Fibroblast of the aortic adventitia (primary cell): ENCODE data around the gene PPT2. TPM values are rescaled to one million over a fixed set of nuclear protein-coding genes. Genes with fewer than 3 reads are reported as not detected.

Source experiments
- small RNA-seq: library from RNA; depleted of rRNA; stranded (forward); fragments of <200 nt; gene quantifications from one replicate; pipeline ENCODE3, GENCODE V24; 2012
- total RNA-seq: library from RNA; depleted of rRNA; stranded (reverse); fragments of >200 nt; gene quantifications from 2 replicates; pipeline ENCODE4 v1.2.3, GENCODE V29; 2012; ENCODE audit warnings: low replicate concordance

The PPT2 gene
- total RNA-seq, 1 donor, result 30.2 TPM

Small RNAs within 50 kb of the gene (small RNA-seq; reads per million reads assigned to genes)
- gene AL662884.1 (not detected), gene MIR6833 (not detected)

Other genes with a start within 250 kb of the PPT2 start
- gene C2, start 226.4 kb upstream of the PPT2 start, total RNA-seq, result 4.4 and 48.2 TPM in 2 replicates
- gene CFB, start 208.0 kb upstream of the PPT2 start, total RNA-seq, result 32.9 and 39.1 TPM in 2 replicates
- 36.6 and 109 TPM in 2 replicates for gene NELFE, start 195.2 kb upstream of the PPT2 start, total RNA-seq
- 30.7 and 42.8 TPM in 2 replicates for gene SKIC2, start 195.0 kb upstream of the PPT2 start, total RNA-seq
- 15.9 and 28.8 TPM in 2 replicates for gene DXO, start 182.0 kb upstream of the PPT2 start, total RNA-seq
- 5.2 and 33.5 TPM in 2 replicates for gene C4A, start 172.1 kb upstream of the PPT2 start, total RNA-seq
- 4.1 and 19.4 TPM in 2 replicates for gene C4B, start 139.3 kb upstream of the PPT2 start, total RNA-seq
- 0.09 and 1.3 TPM in 2 replicates for gene CYP21A2, start 115.7 kb upstream of the PPT2 start, total RNA-seq
- 54.0 and 315 TPM in 2 replicates for gene TNXB, start 44.8 kb upstream of the PPT2 start, total RNA-seq
- 23.8 and 40.6 TPM in 2 replicates for gene ATF6B, start 25.9 kb upstream of the PPT2 start, total RNA-seq
- 5.6 and 7.9 TPM in 2 replicates for gene FKBPL, start 23.9 kb upstream of the PPT2 start, total RNA-seq
- 0.41 and 0.54 TPM in 2 replicates for gene PRRT1, start 2.2 kb upstream of the PPT2 start, total RNA-seq
- gene EGFL8, start 10.5 kb downstream of the PPT2 start, total RNA-seq, result 0.16 and 0.72 TPM in 2 replicates
- 19.1 and 41.1 TPM in 2 replicates for gene AGPAT1, start 21.9 kb downstream of the PPT2 start, total RNA-seq
- gene RNF5, start 24.3 kb downstream of the PPT2 start, total RNA-seq, result 13.2 and 43.5 TPM in 2 replicates
- 0.16 and 0.18 TPM in 2 replicates for gene AGER, start 30.1 kb downstream of the PPT2 start, total RNA-seq
- gene PBX2, start 36.1 kb downstream of the PPT2 start, total RNA-seq, result 6.5 and 19.6 TPM in 2 replicates
- gene GPSM3, start 38.5 kb downstream of the PPT2 start, total RNA-seq, result 0.90 TPM in 1 of 2 replicates, not detected in the other
- 1.1 and 2.2 TPM in 2 replicates for gene NOTCH4, start 69.9 kb downstream of the PPT2 start, total RNA-seq
- gene TSBP1, start 217.8 kb downstream of the PPT2 start, total RNA-seq, result not detected in 2 replicates